HepG2 (cell line): Measurements from ENCODE around the gene TAF7. TPM values are rescaled to one million over a fixed set of nuclear protein-coding genes. Genes with fewer than 3 reads are reported as not detected.
A peak's percentile ranks its signal among the peaks of the same experiment; 100 is the strongest.

Experiments used
- BRF2 ChIP-seq: sonication (generic); formaldehyde crosslinking; IDR thresholded peaks from 2 replicates; pipeline ENCODE4 v1.8.1; 2022; ENCODE audit warnings: mild to moderate bottlenecking, missing genetic modification reagents
- CBFB ChIP-seq: sonication (generic); formaldehyde crosslinking; IDR thresholded peaks from 2 replicates; pipeline ENCODE4 v1.4.0; 2020; ENCODE audit warnings: missing genetic modification reagents
- CHD4 ChIP-seq: fragments of 200-600 bp; sonication (generic); IDR thresholded peaks from 2 replicates; pipeline ENCODE4 v1.7.0; 2017; ENCODE audit warnings: mild to moderate bottlenecking, low read length, borderline replicate concordance
- ELF1 ChIP-seq: sonication (generic); formaldehyde crosslinking; IDR thresholded peaks from 2 replicates; pipeline ENCODE4 v1.4.0; 2020; ENCODE audit warnings: missing genetic modification reagents
- FOSL2 ChIP-seq: sonication (generic); formaldehyde crosslinking; IDR thresholded peaks from 2 replicates; pipeline ENCODE4 v1.4.0; 2020; ENCODE audit warnings: missing genetic modification reagents
- FOXM1 ChIP-seq: sonication (generic); formaldehyde crosslinking; IDR thresholded peaks from 2 replicates; pipeline ENCODE4 v1.5.0; 2020; ENCODE audit warnings: missing genetic modification reagents
- GTF2F1 ChIP-seq: fragments of 150-350 bp; IDR thresholded peaks from 2 replicates; pipeline ENCODE4 v1.6.1; 2014; ENCODE audit warnings: low read length
- HDAC1 ChIP-seq: sonication (generic); formaldehyde crosslinking; IDR thresholded peaks from 2 replicates; pipeline ENCODE4 v1.5.1; 2020; ENCODE audit warnings: mild to moderate bottlenecking, missing genetic modification reagents
- HOXA3 ChIP-seq: sonication (generic); formaldehyde crosslinking; IDR thresholded peaks from 2 replicates; pipeline ENCODE4 v1.5.0; 2020; ENCODE audit warnings: missing genetic modification reagents
- MEF2D ChIP-seq: sonication (generic); formaldehyde crosslinking; IDR thresholded peaks from 2 replicates; pipeline ENCODE4 v1.5.1; 2020; ENCODE audit warnings: mild to moderate bottlenecking, missing genetic modification reagents
- NFAT5 ChIP-seq: sonication (generic); formaldehyde crosslinking; IDR thresholded peaks from 2 replicates; pipeline ENCODE4 v1.4.0; 2020; ENCODE audit warnings: missing genetic modification reagents
- PHF20 ChIP-seq: sonication (generic); formaldehyde crosslinking; IDR thresholded peaks from 2 replicates; pipeline ENCODE4 v1.5.0; 2020; ENCODE audit warnings: mild to moderate bottlenecking, missing genetic modification reagents
- REL ChIP-seq: sonication (generic); formaldehyde crosslinking; conservative IDR thresholded peaks from 2 replicates; pipeline ENCODE4 v1.8.0; 2022; ENCODE audit warnings: mild to moderate bottlenecking, missing genetic modification reagents, moderate library complexity
- SMARCC2 ChIP-seq: fragments of 450-650 bp; IDR thresholded peaks from 2 replicates; pipeline ENCODE4 v1.6.1; 2017; ENCODE audit warnings: antibody characterized with exemption, mild to moderate bottlenecking
- SMYD3 ChIP-seq: sonication (generic); formaldehyde crosslinking; IDR thresholded peaks from 2 replicates; pipeline ENCODE4 v1.8.1; 2023; ENCODE audit warnings: mild to moderate bottlenecking, missing genetic modification reagents
- SNRNP70 ChIP-seq: fragments of 200-400 bp; formaldehyde crosslinking; IDR thresholded peaks from 2 replicates; pipeline ENCODE4 v1.6.1; 2017; ENCODE audit warnings: mild to moderate bottlenecking, low read depth, low read length, moderate library complexity
- TOPORS ChIP-seq: sonication (generic); formaldehyde crosslinking; IDR thresholded peaks from 2 replicates; pipeline ENCODE4 v1.8.0; 2023; ENCODE audit warnings: mild to moderate bottlenecking, missing genetic modification reagents
- WIZ ChIP-seq: sonication (generic); formaldehyde crosslinking; IDR thresholded peaks from 2 replicates; pipeline ENCODE4 v1.5.1; 2020; ENCODE audit warnings: mild to moderate bottlenecking, missing genetic modification reagents
- ZNF274 ChIP-seq: sonication (generic); formaldehyde crosslinking; IDR thresholded peaks from 2 replicates; pipeline ENCODE4 v1.5.1; 2020; ENCODE audit warnings: mild to moderate bottlenecking, missing genetic modification reagents
- ZNF431 ChIP-seq: sonication (generic); formaldehyde crosslinking; IDR thresholded peaks from 2 replicates; pipeline ENCODE4 v1.9.0; 2022; ENCODE audit warnings: missing genetic modification reagents, low read depth, mild to moderate bottlenecking, borderline replicate concordance
- ZNF570 ChIP-seq: sonication (generic); formaldehyde crosslinking; IDR thresholded peaks from 2 replicates; pipeline ENCODE4 v1.4.0; 2020; ENCODE audit warnings: mild to moderate bottlenecking, missing genetic modification reagents, borderline replicate concordance
- ZNF674 ChIP-seq: sonication (generic); formaldehyde crosslinking; IDR thresholded peaks from 2 replicates; pipeline ENCODE4 v1.5.0; 2020; ENCODE audit warnings: low read depth, mild to moderate bottlenecking, missing genetic modification reagents
- ZNF709 ChIP-seq: sonication (generic); formaldehyde crosslinking; IDR thresholded peaks from 2 replicates; pipeline ENCODE4 v1.5.0; 2020; ENCODE audit warnings: mild to moderate bottlenecking, missing genetic modification reagents
- ZNF816 ChIP-seq: sonication (generic); formaldehyde crosslinking; IDR thresholded peaks from 2 replicates; pipeline ENCODE4 v1.8.0; 2022; ENCODE audit warnings: missing genetic modification reagents, mild to moderate bottlenecking, borderline replicate concordance
- ZSCAN9 ChIP-seq: IDR thresholded peaks from 2 replicates; pipeline ENCODE4 v1.6.1; 2016; ENCODE audit warnings: borderline replicate concordance
- polyA plus RNA-seq, 8 experiments: library from polyadenylated mRNA; depleted of rRNA in 3 of 8; stranded (reverse) in 7 of 8; unstranded in 1 of 8; fragments of >200 nt; fragmentation: Illumina TruSeq in 4 of 8; extraction: Trizol in 4 of 8; gene quantifications; 2 replicates each; pipeline versions ENCODE4 v1.2.1 to v1.2.3, GENCODE V29; 2011 to 2016; ENCODE audit warnings: low read depth in 4 of 8, missing spikeins in 1 of 8, mixed read lengths in 1 of 8; ENCODE audit not compliant: insufficient read depth in 1 of 8
- total RNA-seq, 5 experiments: library from RNA; depleted of rRNA; stranded (reverse); fragments of >200 nt; fragmentation: Illumina TruSeq; extraction: Trizol; gene quantifications; 2 replicates each; pipeline ENCODE4 v1.2.3, GENCODE V29; 2016; ENCODE audit warnings: low read depth in 1 of 5

TAF7 gene
- total and polyA plus RNA-seq, 2 of the 13 experiments (the other 11 are each of a cell fraction or from before 2014, with no cell fraction given), result 41.6 to 61.5 TPM

- TF ChIP-seq ELF1 (CRISPR knock-in tag), result peak; percentile 95
- TF ChIP-seq BRF2 (CRISPR knock-in tag), result peak; percentile 51; the same call in 1 of the 2 replicates
- TF ChIP-seq SNRNP70, result no peak
- 0 out of 2 replicates have a peak, but pooled peaks have one; percentile 11 for TF ChIP-seq ZNF431
- no peak for TF ChIP-seq CHD4
- no peak; the same call in none of the 2 replicates for TF ChIP-seq TOPORS
- 0 out of 2 replicates have a peak, but pooled peaks have one; percentile 56 for TF ChIP-seq ZNF570 (CRISPR knock-in tag)
- peak; percentile 55; the same call in 1 of the 2 replicates for TF ChIP-seq ZNF709 (CRISPR knock-in tag)
- TF ChIP-seq HDAC1 (CRISPR knock-in tag), result peak; percentile 59
- 0 out of 2 replicates have a peak, but pooled peaks have one; percentile 38 for TF ChIP-seq NFAT5 (CRISPR knock-in tag)
- no peak for TF ChIP-seq ZNF674 (CRISPR knock-in tag)
- no peak for TF ChIP-seq SMARCC2
- TF ChIP-seq HOXA3 (CRISPR knock-in tag), result peak; percentile 30; the same call in 1 of the 2 replicates
- TF ChIP-seq MEF2D (CRISPR knock-in tag), result peak; percentile 43; the same call in 1 of the 2 replicates
- TF ChIP-seq FOXM1, result no peak
- peak; percentile 78 for TF ChIP-seq PHF20
- peak; percentile 94 for TF ChIP-seq ZNF274 (CRISPR knock-in tag)
- no peak for TF ChIP-seq CBFB (CRISPR knock-in tag)
- peak; percentile 6; the same call in 1 of the 2 replicates for TF ChIP-seq ZSCAN9 (CRISPR knock-in tag)
- TF ChIP-seq GTF2F1, result peak; percentile 98
- peak; percentile 91; the same call in 1 of the 2 replicates for TF ChIP-seq REL
- TF ChIP-seq WIZ (CRISPR knock-in tag), result 0 out of 2 replicates have a peak, but pooled peaks have one; percentile 30
- no peak for TF ChIP-seq SMYD3
- TF ChIP-seq FOSL2 (CRISPR knock-in tag), result peak; percentile 42
- peak; percentile 72 for TF ChIP-seq ZNF816
These were observed at the start of gene TAF7 (continued) for GRCh38 chr5:141320225-141321169.
